GM12878 (cell line): ENCODE results near the gene RAB30. TPM values are rescaled to one million over a fixed set of nuclear protein-coding genes. Genes with fewer than 3 reads are reported as not detected.
"Not testable (repeated sequence)": the region's sequence is repeated elsewhere in the genome, so short reads cannot be mapped to it uniquely, and the experiment has no call there.

Source experiments
- ATAC-seq: fragments of 200-7000 bp; cut with Tn5 transposase; 3 replicates; pipeline ENCODE4 v1.9.1; 2020; ENCODE audit warnings: mild to moderate bottlenecking, moderate library complexity
- BruUV-seq: library from RNA; stranded (reverse); fragments of 400-500 nt; replicated peaks from 2 replicates; lab custom pipeline; 2021; lab: Mats Ljungman, UMichigan
- CTCF ChIA-PET: fragments of 300-600 bp; sonication (Branson Sonifier 250); formaldehyde crosslinking; extraction: SDS; loops from one replicate; lab custom pipeline; 2021; ENCODE audit warnings: inconsistent platforms; lab: Yijun Ruan, JAX
- POLR2A ChIA-PET: fragments of 350-600 bp; formaldehyde crosslinking; extraction: SDS; loops from one replicate; lab custom pipeline; 2021; ENCODE audit warnings: inconsistent platforms; lab: Charles Lee
- RAD21 ChIA-PET: fragments of 300-600 bp; sonication (Branson Sonifier 250); formaldehyde crosslinking; loops from one replicate; lab custom pipeline; 2023; ENCODE audit warnings: antibody characterized with exemption; ENCODE audit not compliant: unreplicated experiment; lab: Charles Lee
- SMC1A ChIA-PET: fragments of 300-600 bp; sonication (Branson Sonifier 250); formaldehyde crosslinking; loops from one replicate; lab custom pipeline; 2023; ENCODE audit not compliant: unreplicated experiment, uncharacterized antibody; lab: Charles Lee
- DNase-seq: peaks from one replicate; pipeline ENCODE4 v3.0.0-alpha.2; 2011; ENCODE audit warnings: low read depth, low spot score
- FAIRE-seq: peaks from 3 replicates; lab custom pipeline; 2011; peaks lifted over from hg19 to GRCh38; lab: Jason Lieb, UNC
- H2AFZ ChIP-seq: 2 replicates; pipeline ENCODE4 v1.6.0; 2011; ENCODE audit warnings: low read depth, low read length, control low read depth; ENCODE audit not compliant: control insufficient read depth
- H3K27ac ChIP-seq: 2 replicates; pipeline ENCODE4 v1.5.1; 2011; ENCODE audit warnings: control low read depth; ENCODE audit not compliant: control insufficient read depth, insufficient read depth
- H3K27me3 ChIP-seq, 2 experiments: replicated peaks in 1 of 2; 2 replicates each; pipeline versions ENCODE4 v1.6.0 to v1.6.1; 2011; ENCODE audit warnings: low read length in 1 of 2; ENCODE audit not compliant: control insufficient read depth in 2 of 2, insufficient read depth in 2 of 2
- H3K36me3 ChIP-seq, 2 experiments: 2 replicates each; pipeline ENCODE4 v1.5.1; 2011; ENCODE audit warnings: low read length in 1 of 2; ENCODE audit not compliant: control insufficient read depth in 2 of 2, insufficient read depth in 2 of 2
- H3K4me1 ChIP-seq: 2 replicates; pipeline ENCODE4 v1.6.1; 2011; ENCODE audit warnings: mild to moderate bottlenecking, low read length, moderate library complexity, mixed read lengths; ENCODE audit not compliant: control insufficient read depth, insufficient read depth
- H3K4me2 ChIP-seq: 2 replicates; pipeline ENCODE4 v1.6.0; 2011; ENCODE audit warnings: control low read depth; ENCODE audit not compliant: control insufficient read depth, insufficient read depth
- H3K4me3 ChIP-seq: fragments of 200-600 bp; sonication (generic); 2 replicates; pipeline ENCODE4 v1.5.1; 2016
- H3K79me2 ChIP-seq: 2 replicates; pipeline ENCODE4 v1.6.0; 2011; ENCODE audit warnings: low read length; ENCODE audit not compliant: control insufficient read depth, insufficient read depth
- H3K9ac ChIP-seq: 2 replicates; pipeline ENCODE4 v1.8.0; 2011; ENCODE audit warnings: low read length, control low read depth, mixed read lengths; ENCODE audit not compliant: control insufficient read depth, insufficient read depth
- H3K9me3 ChIP-seq: replicated peaks from 3 replicates; pipeline ENCODE4 v1.5.1; 2011; ENCODE audit warnings: mild to moderate bottlenecking, low read length; ENCODE audit not compliant: control insufficient read depth, insufficient read depth
- H4K20me1 ChIP-seq: 2 replicates; pipeline ENCODE4 v1.6.0; 2011; ENCODE audit not compliant: control insufficient read depth, insufficient read depth
- NFIC ChIP-seq: IDR thresholded peaks from 2 replicates; pipeline ENCODE4 v1.6.1; 2012; ENCODE audit warnings: low read depth, mild to moderate bottlenecking, inconsistent platforms, low read length, moderate library complexity
- NFXL1 ChIP-seq: fragments of 450-650 bp; IDR thresholded peaks from 2 replicates; pipeline ENCODE4 v1.6.1; 2017; ENCODE audit warnings: antibody characterized with exemption, mild to moderate bottlenecking, borderline replicate concordance
- SMAD5 ChIP-seq: IDR thresholded peaks from 2 replicates; pipeline ENCODE4 v1.6.1; 2016; ENCODE audit warnings: antibody characterized with exemption, low read depth
- TCF12 ChIP-seq: IDR thresholded peaks from 2 replicates; pipeline ENCODE4 v1.6.1; 2011; ENCODE audit warnings: low read depth, mild to moderate bottlenecking, low read length
- TCF3 ChIP-seq: IDR thresholded peaks from 2 replicates; pipeline ENCODE4 v1.6.1; 2012; ENCODE audit warnings: low read depth, mild to moderate bottlenecking, low read length, borderline replicate concordance; ENCODE audit not compliant: insufficient read depth
- ZBED1 ChIP-seq: IDR thresholded peaks from 2 replicates; pipeline ENCODE4 v1.6.1; 2016; ENCODE audit warnings: borderline replicate concordance
- WGBS: methylation state at CpG from one replicate; pipeline ENCODE4 v1.1.6; 2016; ENCODE audit warnings: low lambda C conversion rate; ENCODE audit not compliant: insufficient replicate concordance, insufficient coverage; ENCODE audit errors: missing lambda C conversion rate; 5-methylcytosine and 5-hydroxymethylcytosine counted together
- in situ Hi-C: fragments of 300-500 bp; cut with MboI; formaldehyde crosslinking; loops from 9 replicates; pipeline ENCODE4 v1.14.3; 2018; ENCODE audit warnings: mixed read lengths
- intact Hi-C: fragments of 100-400 bp; cut with micrococcal nuclease; formaldehyde crosslinking; loops from one replicate; pipeline ENCODE4 v1.14.2; 2022; ENCODE audit not compliant: unreplicated experiment
- polyA plus RNA-seq, 11 experiments: library from polyadenylated mRNA; depleted of rRNA in 4 of 11; unstranded in 6 of 11; stranded (reverse) in 5 of 11; fragments of >200 nt; fragmentation: Nextera tagmentation in 4 of 11; fragmentation: Illumina TruSeq in 1 of 11; extraction: Ambion mirVana in 4 of 11; extraction: Trizol in 1 of 11; gene quantifications; 1 replicate in 1 of 11; 2 replicates in 10 of 11; pipeline versions ENCODE4 v1.2.1 to v1.2.3, GENCODE V29; 2011 to 2016; ENCODE audit warnings: inconsistent platforms in 2 of 11, missing spikeins in 2 of 11, low read depth in 1 of 11
- total RNA-seq, 4 experiments: library from RNA; depleted of rRNA in 3 of 4; stranded (reverse); fragments of >200 nt in 3 of 4; fragmentation: Illumina TruSeq in 1 of 4; extraction: Trizol in 1 of 4; gene quantifications; 2 replicates each; pipeline versions ENCODE4 v1.2.1 to v1.2.3, GENCODE V29; 2013 to 2021
- TF ChIP-seq, protein P1 (sequence below): fragments of 450-650 bp; formaldehyde crosslinking; IDR thresholded peaks from 2 replicates; pipeline ENCODE4 v1.5.0; 2022; ENCODE audit warnings: mild to moderate bottlenecking, missing genetic modification characterization
- TF ChIP-seq, protein P2 (sequence below): fragments of 450-650 bp; IDR thresholded peaks from 2 replicates; pipeline ENCODE4 v1.6.1; 2014; ENCODE audit warnings: mild to moderate bottlenecking
- TF ChIP-seq, protein P3 (sequence below): IDR thresholded peaks from 2 replicates; pipeline ENCODE4 v1.6.1; 2011; ENCODE audit warnings: low read depth, mild to moderate bottlenecking, low read length, moderate library complexity, borderline replicate concordance; ENCODE audit errors: extremely low read depth

The RAB30 gene
- total and polyA plus RNA-seq, 10 of the 15 experiments (the other 5 are each of a cell fraction or from before 2014, with no cell fraction given), result 9.8 to 26.7 (median 19.2) TPM

DNA sequence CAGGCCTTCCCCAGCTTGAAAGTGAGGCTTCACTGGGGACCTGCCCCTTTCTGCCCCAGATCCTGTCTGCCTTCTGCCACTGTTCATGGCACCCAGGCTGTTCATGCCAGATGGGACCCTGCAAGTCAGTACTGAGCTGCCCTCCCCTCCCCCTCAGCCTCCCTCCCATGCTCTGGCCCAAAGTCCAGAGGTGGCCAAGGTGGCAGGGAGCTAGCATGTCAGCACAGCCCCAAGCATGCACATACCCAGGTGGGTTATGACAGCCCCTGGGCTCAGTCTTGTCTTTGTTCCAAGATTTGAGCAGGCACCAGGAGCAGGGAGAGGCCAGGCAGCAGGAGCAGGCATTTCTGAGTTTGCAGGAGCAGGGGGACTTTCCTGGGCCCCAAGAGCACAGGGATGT is 126.0 kb downstream of the RAB30 start (continued):
- TF ChIP-seq, protein P1, sequence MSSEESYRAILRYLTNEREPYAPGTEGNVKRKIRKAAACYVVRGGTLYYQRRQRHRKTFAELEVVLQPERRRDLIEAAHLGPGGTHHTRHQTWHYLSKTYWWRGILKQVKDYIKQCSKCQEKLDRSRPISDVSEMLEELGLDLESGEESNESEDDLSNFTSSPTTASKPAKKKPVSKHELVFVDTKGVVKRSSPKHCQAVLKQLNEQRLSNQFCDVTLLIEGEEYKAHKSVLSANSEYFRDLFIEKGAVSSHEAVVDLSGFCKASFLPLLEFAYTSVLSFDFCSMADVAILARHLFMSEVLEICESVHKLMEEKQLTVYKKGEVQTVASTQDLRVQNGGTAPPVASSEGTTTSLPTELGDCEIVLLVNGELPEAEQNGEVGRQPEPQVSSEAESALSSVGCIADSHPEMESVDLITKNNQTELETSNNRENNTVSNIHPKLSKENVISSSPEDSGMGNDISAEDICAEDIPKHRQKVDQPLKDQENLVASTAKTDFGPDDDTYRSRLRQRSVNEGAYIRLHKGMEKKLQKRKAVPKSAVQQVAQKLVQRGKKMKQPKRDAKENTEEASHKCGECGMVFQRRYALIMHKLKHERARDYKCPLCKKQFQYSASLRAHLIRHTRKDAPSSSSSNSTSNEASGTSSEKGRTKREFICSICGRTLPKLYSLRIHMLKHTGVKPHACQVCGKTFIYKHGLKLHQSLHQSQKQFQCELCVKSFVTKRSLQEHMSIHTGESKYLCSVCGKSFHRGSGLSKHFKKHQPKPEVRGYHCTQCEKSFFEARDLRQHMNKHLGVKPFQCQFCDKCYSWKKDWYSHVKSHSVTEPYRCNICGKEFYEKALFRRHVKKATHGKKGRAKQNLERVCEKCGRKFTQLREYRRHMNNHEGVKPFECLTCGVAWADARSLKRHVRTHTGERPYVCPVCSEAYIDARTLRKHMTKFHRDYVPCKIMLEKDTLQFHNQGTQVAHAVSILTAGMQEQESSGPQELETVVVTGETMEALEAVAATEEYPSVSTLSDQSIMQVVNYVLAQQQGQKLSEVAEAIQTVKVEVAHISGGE (CRISPR knock-in tag), result no peak
- TF ChIP-seq NFXL1 (no peak), NFIC (no peak), TCF12 (no peak), TCF3 (no peak), SMAD5 (no peak), ZBED1 (no peak)
- TF ChIP-seq, protein P2, sequence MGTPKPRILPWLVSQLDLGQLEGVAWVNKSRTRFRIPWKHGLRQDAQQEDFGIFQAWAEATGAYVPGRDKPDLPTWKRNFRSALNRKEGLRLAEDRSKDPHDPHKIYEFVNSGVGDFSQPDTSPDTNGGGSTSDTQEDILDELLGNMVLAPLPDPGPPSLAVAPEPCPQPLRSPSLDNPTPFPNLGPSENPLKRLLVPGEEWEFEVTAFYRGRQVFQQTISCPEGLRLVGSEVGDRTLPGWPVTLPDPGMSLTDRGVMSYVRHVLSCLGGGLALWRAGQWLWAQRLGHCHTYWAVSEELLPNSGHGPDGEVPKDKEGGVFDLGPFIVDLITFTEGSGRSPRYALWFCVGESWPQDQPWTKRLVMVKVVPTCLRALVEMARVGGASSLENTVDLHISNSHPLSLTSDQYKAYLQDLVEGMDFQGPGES, result no peak
- TF ChIP-seq, protein P3, sequence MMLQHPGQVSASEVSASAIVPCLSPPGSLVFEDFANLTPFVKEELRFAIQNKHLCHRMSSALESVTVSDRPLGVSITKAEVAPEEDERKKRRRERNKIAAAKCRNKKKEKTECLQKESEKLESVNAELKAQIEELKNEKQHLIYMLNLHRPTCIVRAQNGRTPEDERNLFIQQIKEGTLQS, result no peak

DNA sequence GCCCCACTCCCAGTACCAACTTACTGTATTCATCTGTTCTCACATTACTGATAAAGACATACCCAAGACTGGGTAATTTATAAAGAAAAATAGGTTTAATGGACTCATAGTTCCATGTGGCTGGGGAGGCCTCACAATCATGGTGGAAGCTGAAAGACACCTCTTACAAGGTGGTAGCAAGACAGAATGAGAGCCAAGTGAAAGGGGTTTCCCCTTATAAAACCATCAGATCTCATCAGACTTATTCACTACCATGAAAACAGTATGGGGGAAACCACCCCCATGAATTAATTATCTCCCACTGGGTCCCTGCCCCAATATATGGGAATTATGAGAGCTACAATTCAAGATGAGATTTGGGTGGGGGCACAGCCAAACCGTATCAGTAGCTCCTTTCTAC is 126.7 kb downstream of the RAB30 start:
- H3K27me3 ChIP-seq, BruUV-seq, H3K9me3 ChIP-seq, H3K4me1 ChIP-seq, in situ Hi-C loops, FAIRE-seq, H3K36me3 ChIP-seq, H3K4me2 ChIP-seq, H3K27ac ChIP-seq, H3K9ac ChIP-seq, intact Hi-C loops, H4K20me1 ChIP-seq, ATAC-seq, DNase-seq, CTCF ChIA-PET, H3K79me2 ChIP-seq, RAD21 ChIA-PET, H2AFZ ChIP-seq, H3K4me3 ChIP-seq: not testable (repeated sequence)
- POLR2A ChIA-PET, result interaction anchor here (0.6 kb wide), 1 partner anchor 473 kb away, joined by 3 read pairs; no protein-coding TSS in a partner anchor
- SMC1A ChIA-PET, result interaction anchor here (1.2 to 4.9 kb wide), 5 partner anchors 10 to 112 kb away, joined by 3 to 29 read pairs (median 3); no protein-coding TSS in a partner anchor
- WGBS, result 68% methylated on average over 1 of the region's 1 CpG
